Activated T-cell treated with anti-CD3 and anti-CD28 coated beads for 4 hours (primary cell): ENCODE results near the gene MRPS21.
"Not testable (repeated sequence)": the region's sequence is repeated elsewhere in the genome, so short reads cannot be mapped to it uniquely, and the experiment has no call there.

Source experiments
- DNase-seq: peaks from one replicate; pipeline ENCODE4 v3.0.0-alpha.2; 2020

MRPS21 gene

DNA sequence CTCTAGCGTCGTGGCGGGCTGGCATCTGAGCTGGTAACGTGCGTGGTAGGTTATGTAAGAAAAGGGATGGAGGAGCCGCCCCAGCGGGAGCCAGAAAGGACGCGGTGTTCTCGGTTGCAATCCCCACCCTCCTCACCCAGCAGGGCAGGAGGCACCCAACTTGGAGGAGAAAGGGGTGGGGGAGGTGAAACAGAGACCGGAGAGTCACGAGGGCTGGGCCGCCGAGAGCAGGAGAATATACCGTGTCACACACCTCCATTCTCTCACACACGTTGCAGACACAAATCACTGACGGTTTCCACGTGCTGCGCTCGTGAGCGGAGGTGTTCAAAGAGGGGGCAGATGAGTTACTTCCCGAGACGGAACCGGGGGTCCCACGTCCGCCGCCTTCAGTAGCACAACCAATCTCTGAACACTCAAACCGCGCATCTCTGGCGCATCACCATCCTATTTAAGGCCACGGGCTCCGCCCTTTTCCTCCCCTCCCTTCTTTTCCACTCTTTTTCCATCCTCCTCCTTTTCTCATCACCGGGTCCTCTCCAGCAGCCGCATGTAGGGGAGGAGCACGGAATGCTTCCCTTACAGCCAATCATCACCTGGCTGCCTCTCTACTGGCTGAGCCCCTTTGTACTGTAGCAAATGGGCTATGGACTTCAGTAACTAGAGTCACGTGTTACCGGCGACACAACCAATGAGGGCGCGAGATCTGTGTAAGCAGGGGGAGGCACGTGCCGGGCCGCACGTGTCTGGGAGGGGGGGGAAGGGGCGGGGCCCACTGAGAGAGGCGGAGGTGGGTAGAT is 11.7 kb upstream of the MRPS21 start, which contains the start of gene CIART:
Gene CIART (plus strand): TSS at position 797 of the 800 bp plus-strand sequence. CDS start 714 bp downstream, outside the sequence.
- peak; percentile 77 for DNase-seq

DNA sequence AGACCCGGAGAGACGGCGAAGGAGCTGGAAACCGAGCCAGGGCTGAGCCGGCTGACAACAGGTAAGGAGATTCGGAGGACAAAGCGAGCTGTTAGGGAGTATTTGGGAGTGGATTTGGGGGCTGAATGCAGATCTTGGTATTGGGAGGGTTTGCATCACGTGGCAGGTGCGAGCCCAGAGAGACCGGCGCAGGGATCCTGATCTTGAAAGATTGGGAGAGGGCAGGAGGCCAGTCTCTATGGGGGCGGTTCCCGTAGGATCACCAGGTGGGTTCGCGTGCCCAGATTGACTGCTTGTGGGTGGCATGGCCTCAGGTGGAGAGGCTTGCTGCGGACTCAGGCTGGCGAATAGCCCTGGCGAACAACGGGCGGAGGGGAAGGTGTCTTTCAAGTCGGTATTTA is 11.1 kb upstream of the MRPS21 start:
- no peak for DNase-seq

DNA sequence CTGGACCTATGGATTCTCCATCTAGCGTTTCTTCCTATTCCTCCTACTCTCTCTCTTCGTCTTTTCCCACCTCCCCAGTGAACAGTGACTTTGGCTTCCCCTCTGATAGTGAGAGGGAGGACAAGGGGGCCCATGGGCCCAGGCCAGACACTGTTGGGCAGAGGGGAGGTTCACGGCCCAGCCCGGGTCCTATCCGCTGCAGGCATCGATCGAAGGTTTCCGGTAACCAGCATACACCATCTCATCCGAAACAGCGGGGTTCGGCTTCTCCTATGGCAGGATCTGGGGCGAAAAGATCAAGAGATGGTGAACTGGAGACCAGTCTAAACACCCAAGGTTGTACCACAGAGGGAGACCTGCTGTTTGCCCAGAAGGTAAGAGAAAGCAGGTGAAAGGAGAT is 10.4 kb upstream of the MRPS21 start:
- DNase-seq, result no peak

DNA sequence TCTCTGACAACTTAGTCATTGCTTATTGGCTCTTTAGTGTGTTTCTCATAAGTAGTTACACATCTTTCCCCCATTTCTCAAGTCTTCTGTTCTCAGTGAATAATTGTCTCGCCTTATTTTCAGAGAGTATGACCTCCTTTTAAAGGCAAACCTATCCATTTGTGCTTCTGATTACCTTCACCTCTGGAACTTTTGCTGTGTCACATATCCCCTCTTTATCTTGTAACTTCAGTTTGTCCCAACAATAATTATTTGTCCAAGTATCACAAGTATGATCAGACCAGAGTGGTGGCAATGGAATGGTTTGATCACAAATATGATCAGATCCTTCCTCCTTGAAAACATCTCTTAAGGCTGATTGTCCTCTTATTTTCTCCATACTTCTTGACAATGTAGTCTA is 5.3 kb upstream of the MRPS21 start:
- DNase-seq, result no peak

DNA sequence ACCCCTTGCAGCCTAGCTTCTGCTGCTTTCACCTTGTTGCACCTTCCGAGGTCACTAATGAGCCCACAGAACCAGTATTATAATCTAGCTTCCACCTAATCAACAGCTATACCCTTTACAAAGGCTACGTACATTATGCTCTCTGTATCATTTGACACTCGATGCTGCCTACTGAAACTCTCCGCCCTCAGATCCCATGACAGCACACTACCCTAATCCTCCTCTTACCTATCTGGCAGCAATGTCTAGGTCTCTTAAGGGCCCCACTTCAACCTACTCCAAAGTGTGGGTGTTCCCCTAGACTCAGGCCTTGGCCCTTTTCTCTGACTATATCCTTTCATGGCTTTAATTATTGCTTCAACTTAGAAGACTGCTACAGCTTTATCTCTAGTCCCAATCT is 4.8 kb upstream of the MRPS21 start:
- no peak for DNase-seq

DNA sequence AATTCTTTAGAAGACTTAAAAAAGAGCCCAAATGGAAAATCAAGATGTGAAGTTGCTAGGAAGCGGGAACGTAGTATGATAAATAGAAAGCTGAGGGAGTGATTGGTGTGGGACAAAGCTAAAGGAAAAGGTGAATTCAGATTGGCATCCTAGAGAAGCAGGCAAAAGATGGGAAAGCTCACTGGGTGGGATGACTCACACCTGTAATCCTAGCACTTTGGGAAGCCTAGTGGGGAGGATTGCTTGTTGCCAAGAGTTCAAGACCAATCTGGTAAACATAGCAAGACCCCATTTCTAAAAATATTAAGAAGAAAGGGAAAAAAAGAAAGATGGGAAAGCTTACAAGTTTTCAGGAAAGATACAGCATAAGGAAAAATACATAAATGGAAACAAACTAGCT is 1.8 kb downstream of the MRPS21 start:
- no peak for DNase-seq

DNA sequence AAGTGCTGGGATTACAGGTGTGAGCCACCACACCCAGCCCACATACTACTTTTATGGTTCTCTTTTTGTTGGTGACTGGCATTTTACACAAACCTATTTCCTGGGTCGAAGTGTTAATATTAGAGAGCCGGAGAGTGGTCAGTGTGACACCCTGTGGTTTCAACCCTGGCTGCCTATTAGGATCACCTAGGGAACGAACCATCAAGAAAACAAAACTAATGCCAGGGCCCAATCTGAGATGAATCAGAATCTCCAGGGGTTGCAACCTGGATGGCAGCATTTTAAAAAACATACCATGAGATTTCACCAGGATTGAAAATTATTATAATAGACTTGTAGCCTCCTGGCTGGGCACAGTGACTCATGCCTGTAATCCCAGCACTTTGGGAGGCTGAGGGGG is 6.1 kb downstream of the MRPS21 start:
- DNase-seq, result no peak

DNA sequence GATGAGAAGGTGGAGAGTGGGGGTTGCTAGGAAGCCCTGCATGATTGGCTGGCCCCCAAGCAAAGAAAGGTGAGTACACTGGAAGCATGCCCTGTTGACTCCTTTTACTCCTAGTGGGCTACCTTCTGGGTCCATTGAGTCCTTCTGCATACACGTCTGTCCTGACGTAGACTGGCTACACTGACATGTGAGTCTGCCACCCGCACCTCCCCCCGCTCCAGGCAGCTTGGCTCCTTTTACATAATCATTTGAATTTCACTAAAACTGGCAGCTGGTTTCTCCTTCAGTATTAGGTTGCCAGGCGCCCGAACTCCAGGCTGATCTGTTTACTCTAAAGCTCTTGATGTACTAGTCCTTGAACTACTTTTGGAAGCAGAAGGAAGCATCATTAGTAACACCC is 8.7 kb downstream of the MRPS21 start:
- no peak for DNase-seq

DNA sequence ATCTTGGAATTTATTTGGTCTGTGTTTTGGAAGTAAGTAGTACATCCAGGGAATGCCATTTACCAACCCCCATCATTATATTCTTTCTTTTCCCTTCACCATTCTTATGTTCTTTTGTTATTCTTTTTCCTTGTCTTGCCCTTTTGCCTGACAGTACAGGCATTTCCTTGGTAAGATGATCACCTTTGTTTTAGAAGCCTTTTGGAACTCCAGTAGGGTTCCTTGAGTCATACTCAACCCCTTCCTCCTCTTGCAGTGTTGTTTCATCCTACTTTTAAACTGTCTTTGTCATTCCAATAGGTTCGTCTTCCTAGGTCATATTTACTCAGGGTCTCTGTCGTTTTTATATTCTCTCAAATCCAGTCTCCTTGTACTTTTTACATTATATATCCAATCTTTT is 9.2 kb downstream of the MRPS21 start:
- DNase-seq, result no peak

DNA sequence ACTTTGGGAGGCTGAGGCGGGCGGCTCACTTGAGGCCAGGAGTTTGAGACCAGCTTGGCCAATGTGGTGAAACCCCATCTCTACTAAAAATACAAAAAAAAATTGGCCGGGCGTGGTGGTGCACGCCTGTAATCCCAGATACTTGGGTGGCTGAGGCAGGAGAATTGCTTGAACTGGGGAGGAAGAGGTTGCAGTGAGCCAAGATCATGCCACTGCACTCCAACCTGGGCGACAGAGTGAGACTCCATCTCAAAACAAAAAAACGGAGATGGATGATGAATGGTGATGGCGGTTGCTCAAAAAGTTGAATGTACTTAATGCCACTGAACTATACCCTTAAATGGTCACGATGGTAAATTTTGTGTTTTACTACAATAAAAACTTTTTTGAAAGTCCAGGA is 14.9 kb downstream of the MRPS21 start:
- not testable (repeated sequence) for DNase-seq

DNA sequence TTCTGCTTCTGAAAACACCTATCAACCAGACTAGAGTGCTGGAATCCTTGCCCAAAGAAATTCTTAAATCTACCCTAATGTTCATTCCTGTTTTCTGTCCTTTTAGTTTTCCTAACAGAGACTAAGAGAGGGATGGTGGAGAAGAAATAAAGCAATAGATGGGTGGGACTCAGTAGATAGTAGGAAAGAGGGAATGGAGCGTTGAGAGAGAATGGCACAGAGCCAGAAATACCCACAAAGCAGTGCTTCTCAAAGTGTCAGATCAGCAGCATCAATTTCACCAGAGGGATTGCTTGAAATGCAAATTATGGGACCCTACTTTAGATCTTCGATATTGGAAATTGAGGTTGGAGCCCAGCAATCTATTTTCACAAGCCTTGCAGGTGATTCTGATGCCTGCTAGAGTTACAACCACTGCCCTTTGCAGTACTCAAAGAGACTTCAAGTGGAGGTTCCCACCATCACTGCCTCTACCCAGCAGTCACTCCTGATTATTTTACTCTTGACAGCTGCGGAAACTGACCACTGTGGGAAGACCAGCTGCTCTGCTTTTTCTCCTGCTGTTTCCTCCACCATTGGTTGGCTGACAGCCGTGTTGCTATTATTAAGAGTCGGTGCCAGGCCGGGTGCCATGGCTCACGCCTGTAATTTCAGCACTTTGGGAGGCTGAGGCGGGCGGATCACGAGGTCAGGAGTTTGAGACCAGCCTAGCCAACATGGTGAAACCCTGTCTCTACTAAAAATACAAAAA is 16.3 kb downstream of the MRPS21 start:
- DNase-seq, result no peak

DNA sequence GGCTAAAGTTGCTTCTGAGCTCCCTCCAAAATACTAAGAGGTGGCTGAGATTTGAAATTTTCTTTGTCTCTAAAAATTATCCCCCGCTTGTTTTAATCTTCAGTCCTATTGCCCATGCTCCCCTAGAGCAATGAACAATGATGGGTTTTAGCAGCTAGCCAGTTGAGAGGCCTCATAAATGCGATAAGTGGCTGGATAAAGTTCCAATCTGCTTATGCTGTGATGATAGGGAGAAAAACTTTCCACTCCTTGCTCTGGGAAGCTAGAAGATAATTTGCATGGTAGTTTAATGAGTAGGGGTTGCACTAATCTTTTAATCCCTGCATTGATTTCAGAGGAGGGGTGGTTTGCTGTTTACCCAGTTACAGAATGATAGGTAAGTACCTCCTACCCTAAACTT is 18.1 kb downstream of the MRPS21 start:
- no peak for DNase-seq

DNA sequence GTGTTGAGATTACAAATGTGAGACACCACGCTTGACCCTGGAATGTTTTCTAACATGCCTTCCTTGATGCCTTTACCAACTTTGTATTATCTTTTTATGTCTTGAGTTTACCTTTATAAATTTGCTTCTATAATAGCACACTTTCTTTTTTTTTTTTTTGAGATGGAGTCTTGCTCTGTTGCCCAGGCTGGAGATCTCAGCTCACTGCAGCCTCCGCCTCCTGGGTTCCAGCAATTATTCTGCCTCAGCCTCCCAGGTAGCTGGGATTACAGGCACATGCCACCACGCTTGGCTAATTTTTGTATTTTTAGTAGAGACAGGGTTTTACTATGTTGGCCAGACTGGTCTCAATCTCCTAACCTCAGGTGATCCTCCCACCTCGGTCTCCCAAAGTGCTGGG is 21.0 kb downstream of the MRPS21 start:
- DNase-seq, result not testable (repeated sequence)

DNA sequence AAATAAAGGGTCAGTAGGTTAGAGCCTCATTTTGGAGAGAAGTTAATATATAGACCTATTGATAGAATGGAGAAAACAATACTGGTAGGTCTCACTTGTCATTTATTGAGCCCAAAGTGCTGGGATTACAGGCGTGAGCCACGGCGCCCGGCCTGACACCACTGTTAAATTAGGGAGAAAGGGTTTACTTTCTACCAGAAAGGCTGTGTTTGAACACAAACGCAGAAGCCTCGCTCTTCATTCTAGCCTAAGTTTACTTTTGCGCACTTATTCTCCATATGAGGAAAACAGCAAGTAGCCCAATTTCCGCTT is 27.0 kb downstream of the MRPS21 start:
- DNase-seq, result no peak

DNA sequence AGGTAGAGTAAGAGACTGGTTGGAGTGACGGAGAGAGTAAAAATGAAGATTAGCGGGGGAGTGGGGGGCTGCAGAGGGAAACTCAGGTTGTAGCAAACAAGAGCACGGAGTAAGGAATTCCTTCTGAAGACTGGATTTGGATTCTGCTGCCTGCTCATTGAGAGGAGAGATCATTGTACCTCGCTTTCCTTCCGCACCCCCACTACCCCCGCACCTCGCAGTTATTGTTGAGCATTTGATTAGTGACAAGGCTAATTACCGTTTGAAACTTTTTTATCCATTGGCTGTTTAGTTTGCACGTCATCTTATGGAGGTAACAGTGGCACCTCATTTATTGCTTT is 28.1 kb downstream of the MRPS21 start:
- DNase-seq, result no peak

DNA sequence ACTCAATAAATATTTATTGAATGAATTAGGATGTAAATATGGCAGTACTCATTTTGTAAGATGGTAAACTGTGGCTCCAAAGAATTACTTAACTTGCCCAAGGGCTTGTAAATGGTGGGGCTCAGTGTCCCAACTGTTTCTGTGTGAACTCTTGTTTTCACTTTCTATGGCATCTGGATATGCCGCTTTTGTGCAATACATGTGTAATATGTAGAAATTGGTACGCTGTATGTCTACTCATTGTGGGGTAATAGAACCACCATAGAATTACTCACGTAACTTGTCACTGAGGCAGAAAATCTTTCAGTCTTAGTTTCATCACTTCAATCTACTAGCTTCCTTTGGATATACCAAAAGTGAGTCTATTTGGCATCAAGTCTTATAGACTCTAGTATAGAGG is 28.6 kb downstream of the MRPS21 start:
- DNase-seq, result no peak

DNA sequence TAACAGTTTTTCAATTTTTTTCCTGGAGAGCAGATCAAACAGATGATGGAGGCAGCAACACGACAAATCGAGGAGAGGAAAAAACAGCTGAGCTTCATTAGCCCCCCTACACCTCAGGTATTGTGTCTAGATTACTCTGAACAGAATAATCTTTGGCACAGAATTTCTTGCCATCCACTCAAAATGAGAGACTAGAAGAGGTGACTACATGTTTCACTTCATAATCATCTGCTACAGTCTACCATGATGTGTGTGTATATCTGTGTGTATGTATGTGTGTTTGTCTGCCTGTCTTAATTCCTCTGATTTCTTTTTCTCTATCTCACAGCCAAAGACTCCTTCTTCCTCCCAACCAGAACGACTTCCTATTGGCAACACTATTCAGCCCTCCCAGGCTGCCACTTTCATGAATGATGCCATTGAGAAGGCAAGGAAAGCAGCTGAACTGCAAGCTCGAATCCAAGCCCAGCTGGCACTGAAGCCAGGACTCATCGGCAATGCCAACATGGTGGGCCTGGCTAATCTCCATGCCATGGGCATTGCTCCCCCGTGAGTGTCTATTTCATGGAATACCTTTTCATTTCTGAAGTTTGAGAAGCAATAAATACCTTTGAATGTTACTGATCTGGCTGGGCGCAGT is 39.1 kb downstream of the MRPS21 start:
- no peak for DNase-seq

DNA sequence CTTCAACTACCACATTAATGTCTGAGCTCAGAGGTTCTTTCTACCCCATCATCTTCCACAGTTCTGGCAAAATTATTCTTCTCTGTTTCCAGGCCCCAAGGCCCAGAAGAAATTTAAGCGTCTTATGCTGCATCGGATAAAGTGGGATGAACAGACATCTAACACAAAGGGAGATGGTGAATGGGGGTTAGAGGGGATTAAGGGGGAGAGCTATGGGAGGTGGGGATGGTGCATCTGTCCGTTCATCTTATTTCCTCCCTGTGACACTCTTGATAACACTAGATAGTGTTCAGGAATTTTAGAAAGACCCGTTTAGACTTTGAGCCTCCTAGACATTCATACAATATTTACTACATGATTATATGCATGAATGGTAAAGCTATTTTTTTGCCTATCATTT is 52.7 kb downstream of the MRPS21 start:
- DNase-seq, result no peak

DNA sequence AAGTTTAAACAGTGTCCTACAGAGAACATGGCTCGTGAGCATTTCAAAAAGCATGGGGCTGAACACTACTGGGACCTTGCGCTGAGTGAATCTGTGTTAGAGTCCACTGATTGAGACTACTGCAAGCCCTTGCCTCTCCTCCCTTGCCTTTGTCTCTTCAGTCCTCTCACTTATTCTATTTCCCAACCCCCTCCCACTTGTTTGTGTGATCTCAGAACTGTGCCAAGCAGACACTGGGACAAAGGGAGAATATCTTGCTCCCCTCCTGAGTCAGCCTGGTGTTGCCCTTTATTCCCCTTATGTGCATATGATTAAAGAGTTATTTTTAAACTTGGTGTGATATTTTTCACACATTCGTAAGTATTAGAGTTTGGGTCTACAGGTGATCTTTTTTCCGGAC is 59.2 kb downstream of the MRPS21 start:
- no peak for DNase-seq
